PC-3 (cell line): Measurements from ENCODE around the gene DHX57.

Source experiments
- EZH2 ChIP-seq: fragments of 300-600 bp; sonication (generic); IDR thresholded peaks from one replicate; pipeline ENCODE4 v1.6.1; 2017; ENCODE audit warnings: antibody characterized with exemption, mild to moderate bottlenecking, low read length; ENCODE audit not compliant: unreplicated experiment
- TF ChIP-seq, protein P1 (sequence below): fragments of 300-600 bp; sonication (generic); conservative IDR thresholded peaks from 2 replicates; pipeline ENCODE4 v1.5.1; 2017; ENCODE audit warnings: antibody characterized with exemption, low read depth, mild to moderate bottlenecking, low read length

DNA sequence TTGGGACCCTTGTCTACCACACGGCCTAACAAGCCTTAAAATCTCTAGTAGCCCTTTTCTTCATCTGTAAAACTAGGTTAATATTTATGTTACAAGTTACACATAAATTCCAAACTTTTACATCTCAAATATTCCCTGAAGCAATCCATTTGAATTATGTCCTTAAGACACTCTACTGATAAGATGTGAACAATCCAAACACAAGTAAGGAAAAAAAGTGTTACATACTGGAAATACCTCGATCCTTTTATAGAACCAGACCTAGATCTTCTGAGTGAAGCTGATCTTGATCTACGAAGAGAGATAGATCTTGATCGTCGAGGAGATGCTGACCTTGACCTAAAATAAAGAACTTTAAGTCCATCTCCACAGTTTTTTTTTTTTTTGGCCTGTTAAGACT lies 127.9 kb downstream of the DHX57 start:
- TF ChIP-seq, protein P1, sequence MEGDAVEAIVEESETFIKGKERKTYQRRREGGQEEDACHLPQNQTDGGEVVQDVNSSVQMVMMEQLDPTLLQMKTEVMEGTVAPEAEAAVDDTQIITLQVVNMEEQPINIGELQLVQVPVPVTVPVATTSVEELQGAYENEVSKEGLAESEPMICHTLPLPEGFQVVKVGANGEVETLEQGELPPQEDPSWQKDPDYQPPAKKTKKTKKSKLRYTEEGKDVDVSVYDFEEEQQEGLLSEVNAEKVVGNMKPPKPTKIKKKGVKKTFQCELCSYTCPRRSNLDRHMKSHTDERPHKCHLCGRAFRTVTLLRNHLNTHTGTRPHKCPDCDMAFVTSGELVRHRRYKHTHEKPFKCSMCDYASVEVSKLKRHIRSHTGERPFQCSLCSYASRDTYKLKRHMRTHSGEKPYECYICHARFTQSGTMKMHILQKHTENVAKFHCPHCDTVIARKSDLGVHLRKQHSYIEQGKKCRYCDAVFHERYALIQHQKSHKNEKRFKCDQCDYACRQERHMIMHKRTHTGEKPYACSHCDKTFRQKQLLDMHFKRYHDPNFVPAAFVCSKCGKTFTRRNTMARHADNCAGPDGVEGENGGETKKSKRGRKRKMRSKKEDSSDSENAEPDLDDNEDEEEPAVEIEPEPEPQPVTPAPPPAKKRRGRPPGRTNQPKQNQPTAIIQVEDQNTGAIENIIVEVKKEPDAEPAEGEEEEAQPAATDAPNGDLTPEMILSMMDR, result no peak
- no peak for TF ChIP-seq EZH2
